CD4-positive, alpha-beta T cell treated with Interleukin-17A for 1 hour (primary cell): ENCODE data around the gene SPATA31E1.

ENCODE experiments used
- DNase-seq: peaks from one replicate; pipeline ENCODE4 v3.0.0-alpha.2; 2020

SPATA31E1 gene

GRCh38 chr9:87863882-87864465 is 18.7 kb upstream of the SPATA31E1 start:
- DNase-seq: no peak

GRCh38 chr9:87864915-87865314 is 17.8 kb upstream of the SPATA31E1 start:
- DNase-seq: no peak

- no peak for DNase-seq
Observed at GRCh38 chr9:87865626-87866025, 17.1 kb upstream of the SPATA31E1 start.

- DNase-seq: no peak
Observed at GRCh38 chr9:87867391-87867790, 15.3 kb upstream of the SPATA31E1 start.

GRCh38 chr9:87868175-87868574 is 14.5 kb upstream of the SPATA31E1 start:
- DNase-seq: no peak

- no peak for DNase-seq
Observed at GRCh38 chr9:87868635-87869034, 14.0 kb upstream of the SPATA31E1 start.

- no peak for DNase-seq
Observed at GRCh38 chr9:87869082-87869481, 13.6 kb upstream of the SPATA31E1 start.

- DNase-seq: no peak
Observed at GRCh38 chr9:87871425-87872078, 11.1 kb upstream of the SPATA31E1 start.

- no peak for DNase-seq
Observed at GRCh38 chr9:87872079-87872624, 10.5 kb upstream of the SPATA31E1 start.

- DNase-seq: no peak
Observed at GRCh38 chr9:87873607-87874303, 8.9 kb upstream of the SPATA31E1 start.

- no peak for DNase-seq
Observed at GRCh38 chr9:87874304-87874623, 8.4 kb upstream of the SPATA31E1 start.

GRCh38 chr9:87875060-87875459 is 7.6 kb upstream of the SPATA31E1 start:
- no peak for DNase-seq

GRCh38 chr9:87875831-87876545 is 6.7 kb upstream of the SPATA31E1 start:
- DNase-seq: no peak

GRCh38 chr9:87876708-87877107 is 6.0 kb upstream of the SPATA31E1 start:
- no peak for DNase-seq

GRCh38 chr9:87878989-87879511 is 3.6 kb upstream of the SPATA31E1 start:
- no peak for DNase-seq

GRCh38 chr9:87880116-87880515 is 2.6 kb upstream of the SPATA31E1 start:
- DNase-seq: no peak

GRCh38 chr9:87880683-87881082 is 2.0 kb upstream of the SPATA31E1 start:
- no peak for DNase-seq

GRCh38 chr9:87883274-87883673 is 597 bp downstream of the SPATA31E1 start:
- no peak for DNase-seq

- DNase-seq: no peak
Observed at GRCh38 chr9:87883990-87884389, 1.3 kb downstream of the SPATA31E1 start.

- no peak for DNase-seq
Observed at GRCh38 chr9:87884578-87885459, 2.1 kb downstream of the SPATA31E1 start.

- DNase-seq: no peak
Observed at GRCh38 chr9:87885484-87886189, 3.0 kb downstream of the SPATA31E1 start.
